Endothelial cell of hepatic sinusoid (primary cell): ENCODE data around the gene NCAM2.
"Not testable (repeated sequence)": the region's sequence is repeated elsewhere in the genome, so short reads cannot be mapped to it uniquely, and the experiment has no call there.

Experiments used
- in situ Hi-C: cut with HindIII; loops from 2 replicates; pipeline ENCODE4 v1.10.0; 2017; ENCODE audit warnings: low sequenced_read_pairs

NCAM2 gene

DNA sequence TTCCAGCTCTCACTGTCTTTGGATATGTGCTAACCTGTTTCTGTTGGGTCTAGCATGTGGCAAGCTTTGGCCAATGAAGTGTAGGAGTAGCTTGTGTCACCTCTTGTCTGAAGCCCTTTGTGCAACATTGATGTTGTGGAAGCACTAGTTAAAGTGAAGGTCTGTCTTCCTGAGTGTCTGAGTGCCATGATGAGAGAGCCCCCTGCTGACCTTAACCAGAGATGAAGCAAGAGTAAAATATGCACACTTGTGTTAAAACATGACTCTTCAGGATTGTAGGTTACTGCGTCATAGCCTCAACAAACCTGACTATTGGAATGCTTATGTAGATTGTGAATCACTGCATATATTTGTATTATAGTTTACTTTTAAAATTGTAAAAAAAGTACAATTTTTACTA is 103.7 kb downstream of the NCAM2 start:
- in situ Hi-C loops: no loop called here

GRCh38 chr21:21102896-21103295 is 104.7 kb downstream of the NCAM2 start:
- in situ Hi-C loops: no loop called here

- in situ Hi-C loops: no loop called here
These were observed 105.5 kb downstream of the NCAM2 start for GRCh38 chr21:21103692-21104091.

GRCh38 chr21:21109736-21110135 is 111.5 kb downstream of the NCAM2 start:
- in situ Hi-C loops: no loop called here

DNA sequence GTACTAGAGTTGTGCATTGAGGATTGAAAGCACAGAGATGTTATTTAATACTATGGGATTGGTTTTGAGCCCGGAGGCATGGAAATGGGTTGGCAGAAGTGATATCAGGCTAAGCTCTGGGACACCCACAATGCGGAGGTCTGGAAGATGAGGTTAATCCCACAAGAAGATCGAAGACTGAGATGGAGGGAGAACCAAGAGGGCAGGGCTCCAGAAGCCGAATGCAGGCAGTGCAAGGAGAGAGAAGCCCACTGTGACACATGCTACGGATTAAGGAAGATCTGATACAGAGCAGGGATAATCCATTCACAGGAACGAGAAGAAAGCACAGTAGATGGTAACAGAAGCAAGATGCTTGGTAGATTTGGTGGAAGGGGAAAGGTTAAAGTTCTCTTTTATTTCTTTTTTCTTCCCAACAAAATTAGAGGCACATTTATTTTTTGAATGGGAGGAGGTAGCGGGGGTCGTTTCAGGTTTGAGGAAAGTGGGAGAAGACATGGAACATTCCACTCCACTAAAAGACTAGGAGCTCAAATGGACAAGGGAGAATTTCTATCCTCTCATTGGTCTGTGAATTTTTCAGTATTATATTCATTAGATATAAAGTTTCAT is 113.2 kb downstream of the NCAM2 start:
- in situ Hi-C loops: no loop called here

DNA sequence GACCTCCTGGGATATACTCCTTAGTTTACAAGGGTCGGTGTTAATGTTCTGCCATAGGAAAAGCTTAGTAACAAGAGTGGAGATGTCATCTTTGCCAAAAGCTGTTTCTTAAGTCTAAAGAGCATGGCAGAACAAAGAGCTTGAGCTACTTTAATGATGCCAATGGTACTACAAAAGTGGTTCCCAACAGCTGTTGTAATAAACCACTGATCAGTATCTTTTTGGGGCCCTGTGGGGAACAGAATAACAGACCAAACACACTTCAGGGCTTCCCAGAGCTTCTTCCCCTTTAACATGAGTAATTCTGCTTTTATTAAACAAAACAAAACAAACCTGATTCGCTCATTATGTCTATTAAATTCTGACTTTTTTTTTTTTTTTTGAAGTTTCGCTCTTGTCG is 116.3 kb downstream of the NCAM2 start:
- in situ Hi-C loops: no loop called here

DNA sequence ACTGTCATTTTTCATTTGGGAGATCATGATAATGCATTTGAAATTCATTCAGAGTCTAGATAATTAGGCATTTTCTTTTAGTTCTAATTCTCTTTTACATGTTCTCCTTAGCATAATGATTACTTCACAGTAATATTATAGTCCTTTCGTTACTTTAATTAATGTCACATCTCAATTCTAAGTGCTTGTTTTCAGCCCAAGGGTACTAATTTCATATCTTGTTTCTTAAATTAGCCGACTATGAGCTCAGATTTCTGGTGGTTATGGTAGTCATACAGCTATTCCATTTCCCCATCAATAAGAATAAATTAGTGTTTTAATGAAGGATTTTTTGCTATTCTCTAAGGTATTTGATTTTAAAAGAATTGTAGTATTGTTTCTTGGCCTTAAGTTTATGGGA is 120.9 kb downstream of the NCAM2 start:
- in situ Hi-C loops: no loop called here

DNA sequence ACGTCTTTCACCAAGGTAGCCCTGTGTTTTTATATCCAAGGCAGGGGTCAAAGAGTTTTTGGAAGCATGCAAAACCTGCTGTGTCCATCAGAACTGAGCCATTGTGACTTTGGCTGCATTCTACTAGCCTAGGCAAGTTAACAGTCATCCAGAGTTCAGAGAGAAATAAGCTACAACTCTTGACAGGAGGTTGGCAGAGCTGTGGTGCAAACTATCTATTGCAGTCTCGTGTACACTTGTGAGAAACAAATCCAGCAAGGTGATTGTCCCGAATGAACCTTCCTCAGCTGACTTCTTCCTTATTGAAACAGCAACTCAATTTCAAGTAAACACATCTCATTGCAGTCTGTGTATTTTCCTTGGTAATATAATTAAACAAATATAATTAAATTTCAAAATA is 124.5 kb downstream of the NCAM2 start:
- in situ Hi-C loops: no loop called here

DNA sequence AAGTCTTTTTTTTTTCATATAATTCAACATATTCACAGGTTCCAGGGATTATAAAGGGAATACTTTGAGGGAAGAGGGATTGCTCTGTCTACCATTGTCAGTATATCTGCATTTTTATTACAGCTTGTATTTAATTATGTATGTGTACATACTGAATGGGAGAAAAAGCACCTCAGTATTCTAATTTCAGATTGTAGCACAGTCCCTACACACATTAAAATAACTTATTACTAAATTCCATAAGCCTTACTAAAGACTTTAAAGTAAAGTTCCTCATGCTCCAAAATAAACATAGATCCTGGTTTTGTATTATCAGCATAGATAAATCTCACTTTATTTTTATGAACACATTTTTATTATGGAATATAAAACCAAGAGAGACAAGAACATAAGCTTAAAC is 134.2 kb downstream of the NCAM2 start:
- in situ Hi-C loops: no loop called here

DNA sequence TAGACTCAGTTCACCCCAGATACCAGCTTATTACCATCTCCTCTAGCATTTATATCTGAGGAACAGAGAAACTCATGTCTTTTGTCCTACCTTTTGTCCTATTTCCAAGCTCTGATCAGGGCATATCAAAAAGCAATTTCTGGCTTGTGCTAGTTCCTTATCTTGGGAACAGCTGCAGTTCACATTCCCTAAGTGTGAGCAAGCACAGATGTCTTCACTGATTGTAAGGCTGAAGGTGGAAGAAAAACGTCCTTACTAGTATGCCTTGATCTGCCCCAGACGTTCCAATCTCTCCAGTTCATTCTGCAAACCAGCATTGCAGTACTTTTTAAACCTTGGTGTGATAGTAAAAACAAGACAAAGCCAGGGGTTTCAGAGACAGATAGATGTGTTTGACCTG is 139.8 kb downstream of the NCAM2 start:
- in situ Hi-C loops: no loop called here

DNA sequence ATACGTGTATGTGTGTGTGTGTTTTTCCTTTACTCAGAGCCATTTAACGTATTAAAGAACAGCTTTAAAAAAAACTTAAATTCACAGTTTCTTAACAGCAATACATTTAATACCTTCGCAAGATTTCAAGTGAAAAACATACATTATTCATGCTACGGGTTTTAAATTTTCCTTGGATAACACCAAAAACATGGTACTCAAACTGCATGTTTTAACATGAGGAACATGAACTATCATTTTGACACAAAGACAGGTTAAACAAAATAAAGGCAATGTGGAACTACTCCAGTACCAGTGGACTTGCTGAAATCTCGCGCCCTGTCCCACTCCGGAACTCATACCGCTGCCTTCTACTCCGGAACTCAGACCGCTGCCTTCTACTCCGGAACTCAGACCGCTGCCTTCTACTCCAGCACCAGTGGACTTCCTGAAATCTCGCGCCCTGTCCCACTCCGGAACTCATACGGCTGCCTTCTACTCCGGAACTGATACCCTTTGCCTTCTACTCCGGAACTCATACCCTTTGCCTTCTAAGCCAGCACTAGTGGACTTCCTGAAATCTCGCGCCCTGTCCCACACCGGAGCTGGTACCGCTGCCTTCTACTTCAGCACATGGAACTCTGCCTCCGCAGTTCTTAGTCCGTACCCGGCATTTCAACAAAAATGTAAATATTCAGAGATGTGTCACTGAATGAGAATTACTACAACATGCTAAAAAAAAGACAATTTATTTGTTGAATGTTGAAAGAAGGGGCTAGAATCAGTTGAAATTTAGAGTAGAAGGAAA is 148.6 kb downstream of the NCAM2 start:
- in situ Hi-C loops: no loop called here

- in situ Hi-C loops: no loop called here
These were observed 149.2 kb downstream of the NCAM2 start for GRCh38 chr21:21147374-21147745.

GRCh38 chr21:21148009-21148408 is 149.8 kb downstream of the NCAM2 start:
- in situ Hi-C loops: no loop called here

DNA sequence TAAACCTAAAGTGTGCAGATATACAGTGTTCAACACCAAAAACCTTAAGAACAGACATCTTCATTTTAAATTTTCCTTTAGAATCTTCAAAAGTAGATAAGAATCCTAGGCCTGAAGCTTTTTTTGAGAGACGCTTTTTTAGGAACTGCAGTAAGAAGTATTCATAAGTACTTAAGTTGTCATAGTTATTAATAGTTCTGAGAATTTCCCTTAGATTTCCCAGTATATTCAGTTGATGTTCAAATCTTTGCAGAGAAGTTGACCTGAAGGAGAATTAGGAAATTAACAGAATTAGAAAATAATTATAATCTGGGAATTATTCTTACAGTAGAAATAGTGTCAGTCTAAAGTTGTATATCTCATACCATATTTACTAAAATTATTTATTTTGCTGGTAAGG is 150.3 kb downstream of the NCAM2 start:
- in situ Hi-C loops: no loop called here

DNA sequence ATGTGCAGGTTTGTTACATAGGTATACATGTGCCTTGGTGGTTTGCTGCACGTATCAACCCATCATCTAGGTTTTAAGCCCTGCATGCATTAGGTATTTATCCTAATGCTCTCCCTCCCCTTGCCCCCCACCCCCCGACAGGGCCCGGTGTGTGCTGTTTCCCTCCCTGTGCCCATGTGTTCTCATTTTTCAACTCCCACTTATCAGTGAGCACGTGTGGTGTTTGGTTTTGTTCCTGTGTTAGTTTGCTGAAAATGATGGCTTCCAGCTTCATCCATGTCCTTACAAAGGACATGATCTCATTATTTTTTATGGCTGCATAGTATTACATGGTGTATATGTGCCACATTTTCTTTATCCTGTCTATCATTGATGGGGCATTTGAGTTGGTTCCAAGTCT is 151.2 kb downstream of the NCAM2 start:
- in situ Hi-C loops: not testable (repeated sequence)

GRCh38 chr21:21151231-21151630 is 153.0 kb downstream of the NCAM2 start:
- in situ Hi-C loops: no loop called here

DNA sequence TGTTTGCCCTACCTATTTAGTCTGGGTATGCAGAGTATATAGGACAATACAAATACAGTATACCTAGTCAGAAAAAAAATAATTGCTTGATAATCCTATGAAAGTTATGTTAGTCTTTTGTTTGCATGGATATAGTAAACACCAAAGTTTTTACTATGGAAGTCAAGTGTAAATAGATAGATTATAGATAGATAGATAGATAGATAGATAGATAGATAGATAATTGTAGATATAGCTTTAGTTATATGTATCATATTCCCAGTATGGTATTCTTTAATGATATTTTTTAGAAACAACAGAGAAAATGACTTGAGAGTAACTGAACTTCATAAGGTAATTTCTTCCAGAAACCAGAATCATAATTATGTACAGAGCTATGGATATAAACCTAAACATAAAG is 158.2 kb downstream of the NCAM2 start:
- in situ Hi-C loops: no loop called here

DNA sequence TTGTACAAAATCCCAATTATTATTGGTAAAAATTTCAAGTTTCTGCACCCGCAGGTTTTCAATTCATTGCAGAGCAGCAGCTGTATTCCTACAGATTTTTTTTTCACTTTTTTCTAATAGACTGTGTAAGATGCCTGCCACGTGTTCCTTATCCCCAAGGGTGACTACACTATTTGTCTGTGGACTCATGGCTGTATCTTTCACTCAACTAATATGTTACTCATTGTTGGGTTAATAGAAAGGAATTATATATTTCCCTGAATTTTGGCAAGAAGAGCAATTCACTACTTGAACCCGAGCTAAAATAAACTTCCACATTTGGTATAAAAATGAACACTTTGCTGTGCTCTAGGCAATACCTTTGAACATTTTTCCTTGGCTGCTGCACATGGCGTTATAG is 158.7 kb downstream of the NCAM2 start:
- in situ Hi-C loops: no loop called here

- in situ Hi-C loops: no loop called here
These were observed 160.2 kb downstream of the NCAM2 start for GRCh38 chr21:21158376-21158918.

DNA sequence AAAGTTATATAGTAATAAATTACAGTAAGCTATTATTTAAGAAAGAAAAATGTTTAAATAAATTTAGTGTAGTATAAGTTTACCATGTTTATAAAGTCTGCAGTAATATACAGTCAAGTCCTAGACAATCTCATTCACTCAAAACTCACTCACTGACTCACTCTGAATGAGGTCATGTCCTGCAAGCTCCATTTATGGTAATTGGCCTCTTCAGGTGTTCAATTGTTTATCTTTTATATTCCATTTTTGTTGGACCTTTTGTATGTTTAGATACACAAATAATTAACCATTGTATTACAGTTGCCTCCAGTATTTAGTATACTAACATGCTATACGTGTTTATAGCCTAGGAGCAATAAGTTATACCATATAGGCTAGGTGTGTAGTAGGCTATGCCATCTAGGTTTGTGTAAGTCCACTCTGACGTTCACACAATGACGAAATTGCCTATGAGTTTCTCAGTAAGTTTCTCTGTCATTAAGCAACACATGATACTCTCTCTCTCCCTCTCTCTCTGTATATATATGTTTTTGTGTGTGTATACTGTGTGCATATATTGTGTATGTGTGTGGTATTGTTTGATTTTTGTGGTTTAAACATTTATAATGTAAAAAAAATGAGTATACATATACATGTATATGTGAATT is 161.2 kb downstream of the NCAM2 start:
- in situ Hi-C loops: no loop called here

DNA sequence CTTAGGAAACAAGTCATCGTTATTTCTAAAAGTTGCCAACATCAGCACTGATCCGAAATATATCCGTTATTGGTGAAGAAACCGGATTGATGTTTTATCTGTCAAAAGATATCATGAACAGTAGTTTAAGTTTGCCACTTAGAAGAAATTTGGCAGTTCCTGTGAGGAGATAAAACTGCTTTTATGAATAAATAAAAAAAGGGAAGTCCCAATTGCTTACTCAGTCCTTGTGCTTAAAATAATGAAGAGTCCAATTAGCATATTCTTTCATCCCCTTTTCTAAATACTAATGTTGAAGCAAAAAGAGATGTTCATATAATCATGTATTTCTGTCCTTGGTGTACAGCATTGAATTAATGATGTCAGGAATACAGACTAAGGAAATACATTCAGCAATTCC is 164.6 kb downstream of the NCAM2 start:
- in situ Hi-C loops: no loop called here

GRCh38 chr21:21163904-21164303 is 165.7 kb downstream of the NCAM2 start:
- in situ Hi-C loops: no loop called here
